ENCODE measurements around the gene ZBTB18.

- TF ChIP-seq CTCF (conservative IDR thresholded peaks at IDR 0.05 in 1 of 2, IDR thresholded peaks at IDR 0.05 in 1 of 2; ENCODE audit: extremely low read depth in 1 of 2, insufficient read depth in 1 of 2, low read depth in 1 of 2, low read length in 2 of 2) (no peak), EZH2 (IDR thresholded peaks at IDR 0.05; ENCODE audit: borderline replicate concordance, low read length) (no peak)
Measured at GRCh38 chr1:244080343-244080929, 29.4 kb downstream of the ZBTB18 start.

All from mammary epithelial cell (primary cell).